HG03571 (cell line): Measurements from ENCODE around the gene ITGAV.

ENCODE experiments used
- ATAC-seq: cut with Tn5 transposase; IDR thresholded peaks from one replicate; pipeline ENCODE4 v1.9.1; 2021; ENCODE audit not compliant: unreplicated experiment

Gene ITGAV

GRCh38 chr2:186573531-186573930 is 16.3 kb upstream of the ITGAV start:
- no peak for ATAC-seq

DNA sequence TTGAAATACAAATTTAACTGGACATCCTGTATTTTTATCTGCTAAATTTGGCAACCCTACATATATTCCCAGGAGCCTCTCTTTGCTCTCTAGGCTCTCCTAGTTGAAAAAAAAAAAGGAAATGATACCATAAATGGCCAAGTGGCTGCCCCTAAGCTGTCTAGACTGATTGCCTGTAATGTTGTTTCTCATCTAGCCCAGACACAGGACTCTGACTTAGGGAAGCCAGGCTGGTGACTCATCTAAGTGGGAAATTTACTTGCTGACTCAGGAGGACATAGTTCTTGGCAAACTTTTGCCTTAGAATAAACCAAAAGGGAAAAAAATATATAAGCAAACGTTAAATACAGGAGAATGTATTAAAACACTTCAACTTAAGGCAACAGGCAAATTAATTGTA is 14.6 kb upstream of the ITGAV start:
- ATAC-seq: no peak

GRCh38 chr2:186575856-186576255 is 14.0 kb upstream of the ITGAV start:
- no peak for ATAC-seq

- no peak for ATAC-seq
Measured at GRCh38 chr2:186576614-186577013, 13.2 kb upstream of the ITGAV start.

DNA sequence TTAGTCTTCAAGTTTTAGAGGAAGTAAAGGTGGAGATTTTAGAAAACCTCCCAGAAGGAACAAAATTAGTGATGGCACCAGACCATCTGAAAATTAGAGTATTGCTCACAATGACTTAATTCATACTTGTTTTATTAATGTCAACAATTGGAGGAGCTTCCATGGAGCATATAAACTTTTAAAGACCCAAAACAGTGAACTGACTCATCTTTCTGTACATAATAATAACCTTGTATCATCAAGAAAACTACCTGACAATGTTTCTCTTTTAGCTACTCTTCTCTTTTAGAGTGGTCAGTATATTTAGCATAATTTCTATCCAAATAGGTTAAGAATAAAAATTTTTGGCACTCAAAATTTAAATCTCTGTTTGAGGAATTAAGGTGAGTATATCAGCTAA is 7.2 kb upstream of the ITGAV start:
- no peak for ATAC-seq

DNA sequence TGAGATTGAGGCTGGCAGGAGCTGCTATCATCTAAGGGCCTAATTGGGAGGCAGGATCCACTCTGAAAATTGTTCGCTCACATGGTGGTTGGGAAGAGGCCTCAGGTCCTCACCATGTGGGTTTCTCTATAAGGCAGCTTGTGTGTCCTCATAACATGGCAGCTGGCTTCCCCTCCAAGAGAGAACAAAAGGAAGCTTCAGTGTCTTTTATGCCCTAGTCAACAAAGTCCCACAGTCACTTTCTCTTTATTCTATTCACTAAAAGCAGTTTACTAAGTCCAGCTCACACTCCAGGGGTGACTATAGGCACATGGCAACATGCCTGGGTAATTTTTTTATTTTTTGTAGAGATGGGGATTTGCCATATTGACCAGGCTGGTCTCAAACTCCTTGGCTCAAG is 5.8 kb upstream of the ITGAV start:
- ATAC-seq: no peak

DNA sequence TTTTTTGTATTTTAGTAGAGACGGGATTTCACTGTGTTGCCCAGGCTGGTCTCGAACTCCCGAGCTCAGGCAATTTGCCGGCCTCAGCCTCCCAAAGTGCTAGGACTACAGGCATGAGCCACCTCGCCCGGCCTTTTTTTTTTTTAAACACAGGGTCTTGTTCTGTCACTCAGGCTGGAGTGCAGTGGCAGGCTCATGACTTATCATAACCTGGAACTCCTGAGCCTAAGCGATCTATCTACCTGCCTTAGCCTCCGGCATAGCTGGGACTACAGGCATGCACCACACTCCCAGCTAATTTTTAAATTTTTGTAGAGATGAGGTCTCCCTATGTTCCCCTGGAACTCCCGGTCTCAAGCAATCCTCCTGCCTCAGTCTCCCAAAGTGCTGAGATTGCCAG is 1.4 kb upstream of the ITGAV start:
- ATAC-seq: no peak

DNA sequence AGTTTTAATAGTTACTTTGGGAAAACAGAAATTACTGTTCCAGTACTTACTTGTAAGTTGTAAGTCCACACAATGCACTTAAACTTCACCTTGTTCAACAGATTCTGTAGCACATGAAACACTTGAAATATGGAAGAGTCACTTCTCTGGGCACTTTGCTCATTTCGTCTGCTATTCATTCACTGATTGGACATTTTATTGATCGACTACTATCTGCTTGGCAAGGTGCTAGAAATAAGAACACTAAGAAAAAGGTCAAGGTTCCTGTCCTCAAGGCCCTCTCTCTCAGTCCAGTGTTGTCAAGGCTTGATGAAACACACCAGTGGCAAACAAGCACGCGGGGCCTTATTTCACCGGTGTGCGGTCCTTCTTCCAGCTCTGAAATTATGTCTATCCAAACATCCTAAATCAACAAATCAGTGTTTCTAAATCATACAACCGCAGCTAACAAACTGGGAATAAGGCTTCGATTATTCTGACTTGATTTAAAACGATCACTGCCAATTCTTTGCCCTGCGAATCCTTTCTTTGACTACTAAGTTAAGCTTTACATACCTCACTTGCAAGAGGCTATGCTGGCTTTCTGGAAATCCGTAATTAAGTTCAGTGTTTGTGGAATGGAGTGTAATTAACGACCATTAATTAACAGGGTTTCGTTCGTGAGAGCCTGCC is 780 bp upstream of the ITGAV start:
- no peak for ATAC-seq

GRCh38 chr2:186590350-186590758 is 498 bp downstream of the ITGAV start:
- no peak for ATAC-seq

GRCh38 chr2:186590759-186591505 is 1.1 kb downstream of the ITGAV start:
- ATAC-seq: no peak

DNA sequence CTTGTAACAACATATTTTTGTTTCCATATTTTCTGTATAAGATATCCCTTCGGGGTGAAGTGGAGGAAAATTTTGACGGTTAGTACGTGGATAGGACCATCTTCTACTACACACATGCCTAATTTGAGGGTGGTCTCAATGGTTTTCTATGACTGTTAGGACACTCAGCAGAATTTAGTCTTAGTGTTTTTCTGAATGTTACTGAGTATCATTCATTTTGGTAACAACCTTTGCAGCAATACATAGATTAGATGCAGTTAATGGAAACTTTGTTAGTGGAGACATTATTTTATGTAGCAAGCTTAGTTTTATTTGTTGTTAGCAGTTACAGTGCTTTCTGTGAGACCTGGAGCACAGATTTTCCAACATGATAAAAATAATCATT is 1.6 kb downstream of the ITGAV start:
- no peak for ATAC-seq

DNA sequence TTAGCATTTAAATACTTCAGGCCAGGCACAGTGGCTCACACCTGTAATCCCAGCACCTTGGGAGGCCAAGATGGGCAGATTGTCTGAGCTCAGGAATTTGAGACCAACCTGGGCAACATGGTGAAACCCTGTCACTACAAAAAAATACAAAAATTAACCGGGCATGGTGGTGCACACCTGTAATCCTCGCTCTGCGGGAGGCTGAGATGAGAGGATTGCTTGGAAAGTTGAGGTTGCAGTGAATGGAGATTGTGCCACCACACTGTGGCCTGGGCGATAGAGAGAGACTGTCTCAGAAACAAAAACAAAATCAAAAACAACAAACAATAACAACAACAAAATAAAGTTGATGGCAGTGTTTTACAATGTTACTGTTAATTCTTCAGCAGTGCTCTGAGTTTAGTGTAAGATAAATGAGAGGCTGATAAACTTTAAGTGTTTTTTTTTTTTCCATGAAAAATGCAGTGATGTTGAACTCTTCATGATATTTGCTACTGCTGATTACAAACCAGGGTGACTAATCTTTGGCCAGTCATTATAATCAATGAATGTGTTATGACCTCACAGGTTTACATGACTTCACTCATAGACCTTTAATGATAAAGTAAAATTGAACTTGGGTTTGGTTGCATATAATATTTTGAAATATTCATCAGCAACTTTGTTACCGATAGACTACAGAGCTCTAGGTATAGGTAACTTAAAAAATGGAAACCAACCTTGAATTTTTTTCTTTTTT is 2.5 kb downstream of the ITGAV start:
- ATAC-seq: no peak

GRCh38 chr2:186593523-186593922 is 3.7 kb downstream of the ITGAV start:
- ATAC-seq: no peak

GRCh38 chr2:186594001-186594722 is 4.3 kb downstream of the ITGAV start:
- ATAC-seq: no peak

DNA sequence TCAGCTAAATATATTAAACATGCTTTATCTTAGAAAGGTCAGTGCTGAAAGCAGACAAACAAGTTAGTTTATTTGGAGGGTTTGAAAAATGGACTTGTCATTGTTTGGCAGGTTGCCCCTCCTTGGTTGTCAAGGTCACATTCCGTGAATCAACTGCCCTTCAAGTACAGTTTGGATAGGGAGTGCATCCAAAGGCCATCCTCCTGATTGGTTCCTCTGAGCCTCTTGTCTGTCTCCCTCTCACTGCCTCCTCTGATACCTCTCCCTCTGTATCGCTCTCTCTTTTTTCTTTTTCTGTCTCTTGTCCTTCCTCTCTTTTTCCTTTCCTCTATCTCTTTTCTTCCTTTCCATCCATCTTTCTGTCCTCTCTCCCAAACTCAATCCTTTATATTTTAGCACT is 5.4 kb downstream of the ITGAV start:
- no peak for ATAC-seq

- ATAC-seq: no peak
Measured at GRCh38 chr2:186599186-186599778, 9.4 kb downstream of the ITGAV start.

GRCh38 chr2:186603286-186603685 is 13.4 kb downstream of the ITGAV start:
- ATAC-seq: no peak

DNA sequence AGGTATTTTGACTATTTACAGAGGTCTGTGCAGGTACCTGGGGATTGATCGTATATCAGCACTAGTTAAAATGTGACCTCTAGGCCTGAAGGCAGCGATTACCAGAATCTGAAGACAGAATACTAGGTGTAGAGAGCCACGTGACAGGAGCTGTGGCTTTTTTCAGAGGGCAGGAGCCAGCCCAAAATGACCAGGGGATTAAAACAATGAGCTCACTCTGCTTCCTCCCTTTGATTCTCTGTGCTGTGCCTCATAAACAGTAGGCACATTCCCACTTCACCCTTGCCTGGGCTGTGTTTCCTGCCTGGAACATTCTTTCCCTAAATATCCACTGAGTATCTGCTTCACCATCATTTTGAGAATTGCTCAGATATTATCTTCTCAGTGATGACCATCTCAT is 15.2 kb downstream of the ITGAV start:
- ATAC-seq: no peak

GRCh38 chr2:186607660-186608324 is 17.9 kb downstream of the ITGAV start:
- no peak for ATAC-seq

GRCh38 chr2:186610785-186611184 is 20.9 kb downstream of the ITGAV start:
- ATAC-seq: no peak

- no peak for ATAC-seq
Measured at GRCh38 chr2:186611526-186611925, 21.7 kb downstream of the ITGAV start.
